KMS-11 (cell line): ENCODE data around the gene RASL10A.
A peak's percentile ranks its signal among the peaks of the same experiment; 100 is the strongest.

Experiments
- H2AFZ ChIP-seq: fragments of 200-600 bp; sonication (generic); 2 replicates; pipeline ENCODE4 v1.6.1; 2016; ENCODE audit warnings: antibody characterized with exemption, mixed run types, low read depth
- H3K27ac ChIP-seq: fragments of 200-600 bp; sonication (generic); 2 replicates; pipeline ENCODE4 v1.6.1; 2016; ENCODE audit warnings: mild to moderate bottlenecking, mixed run types
- H3K27me3 ChIP-seq: fragments of 200-600 bp; sonication (generic); 2 replicates; pipeline ENCODE4 v1.6.1; 2017; ENCODE audit warnings: mild to moderate bottlenecking, low read depth, mixed run types, moderate library complexity; ENCODE audit not compliant: insufficient read depth
- H3K36me3 ChIP-seq: fragments of 200-600 bp; sonication (generic); 2 replicates; pipeline ENCODE4 v1.6.1; 2017; ENCODE audit warnings: mild to moderate bottlenecking, mixed run types; ENCODE audit not compliant: insufficient read depth
- H3K4me1 ChIP-seq: fragments of 200-600 bp; sonication (generic); 2 replicates; pipeline ENCODE4 v1.6.1; 2016; ENCODE audit warnings: mild to moderate bottlenecking, low read depth, mixed run types; ENCODE audit not compliant: poor library complexity, severe bottlenecking
- H3K4me2 ChIP-seq: fragments of 200-600 bp; sonication (generic); 2 replicates; pipeline ENCODE4 v1.7.0; 2016; ENCODE audit warnings: mild to moderate bottlenecking, mixed run types
- H3K4me3 ChIP-seq: fragments of 200-600 bp; sonication (generic); IDR thresholded peaks from 2 replicates; pipeline ENCODE4 v1.6.1; 2017; ENCODE audit warnings: low read depth, low read length, mixed read lengths; ENCODE audit not compliant: insufficient read depth
- H3K79me2 ChIP-seq: fragments of 200-600 bp; sonication (generic); 2 replicates; pipeline ENCODE4 v1.6.1; 2016; ENCODE audit warnings: low read depth, mixed run types; ENCODE audit not compliant: insufficient read depth
- H3K9ac ChIP-seq: fragments of 200-600 bp; sonication (generic); 2 replicates; pipeline ENCODE4 v1.6.1; 2016; ENCODE audit warnings: mild to moderate bottlenecking, mixed run types
- H4K20me1 ChIP-seq: fragments of 200-600 bp; sonication (generic); 2 replicates; pipeline ENCODE4 v1.6.1; 2016; ENCODE audit warnings: mild to moderate bottlenecking, mixed run types; ENCODE audit not compliant: insufficient read depth
- CTCF ChIP-seq: fragments of 200-600 bp; sonication (generic); conservative IDR thresholded peaks from 2 replicates; pipeline ENCODE4 v1.6.1; 2017; ENCODE audit warnings: low read depth, mild to moderate bottlenecking, antibody characterized with exemption, low read length, moderate library complexity, mixed read lengths

RASL10A gene

DNA sequence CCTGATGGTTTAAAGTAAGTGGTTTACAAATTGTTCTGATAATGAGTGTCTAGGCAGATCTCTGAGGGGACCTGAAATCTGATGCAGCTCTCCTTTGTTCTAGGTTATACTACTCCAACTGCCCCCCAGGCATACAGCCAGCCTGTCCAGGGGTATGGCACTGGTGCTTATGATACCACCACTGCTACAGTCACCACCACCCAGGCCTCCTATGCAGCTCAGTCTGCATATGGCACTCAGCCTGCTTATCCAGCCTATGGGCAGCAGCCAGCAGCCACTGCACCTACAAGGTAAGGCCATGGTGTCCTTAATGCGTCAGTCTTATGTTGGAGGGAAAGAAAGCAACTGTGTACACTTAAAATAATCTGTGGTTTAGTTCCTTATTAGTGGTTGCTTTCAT is 37.6 kb downstream of the RASL10A start:
- H3K9ac ChIP-seq: no peak overlapping the region
- H3K4me2 ChIP-seq: no peak overlapping the region
- peaks cover 48% of the 10 kb centered on the region for H3K4me1 ChIP-seq
- H3K4me3 ChIP-seq: no peak overlapping the region
- H3K79me2 ChIP-seq: peaks cover 99% of the 10 kb centered on the region
- peak overlapping the region; percentile 5; the same call in 1 of the 2 replicates for H3K27ac ChIP-seq
- H4K20me1 ChIP-seq: peaks cover 57% of the 10 kb centered on the region
- H2AFZ ChIP-seq: no peak overlapping the region
- no peaks in the 10 kb centered on the region for H3K27me3 ChIP-seq
- TF ChIP-seq CTCF: no peak
- H3K36me3 ChIP-seq: peaks cover 36% of the 10 kb centered on the region; the same call in 1 of the 2 replicates

DNA sequence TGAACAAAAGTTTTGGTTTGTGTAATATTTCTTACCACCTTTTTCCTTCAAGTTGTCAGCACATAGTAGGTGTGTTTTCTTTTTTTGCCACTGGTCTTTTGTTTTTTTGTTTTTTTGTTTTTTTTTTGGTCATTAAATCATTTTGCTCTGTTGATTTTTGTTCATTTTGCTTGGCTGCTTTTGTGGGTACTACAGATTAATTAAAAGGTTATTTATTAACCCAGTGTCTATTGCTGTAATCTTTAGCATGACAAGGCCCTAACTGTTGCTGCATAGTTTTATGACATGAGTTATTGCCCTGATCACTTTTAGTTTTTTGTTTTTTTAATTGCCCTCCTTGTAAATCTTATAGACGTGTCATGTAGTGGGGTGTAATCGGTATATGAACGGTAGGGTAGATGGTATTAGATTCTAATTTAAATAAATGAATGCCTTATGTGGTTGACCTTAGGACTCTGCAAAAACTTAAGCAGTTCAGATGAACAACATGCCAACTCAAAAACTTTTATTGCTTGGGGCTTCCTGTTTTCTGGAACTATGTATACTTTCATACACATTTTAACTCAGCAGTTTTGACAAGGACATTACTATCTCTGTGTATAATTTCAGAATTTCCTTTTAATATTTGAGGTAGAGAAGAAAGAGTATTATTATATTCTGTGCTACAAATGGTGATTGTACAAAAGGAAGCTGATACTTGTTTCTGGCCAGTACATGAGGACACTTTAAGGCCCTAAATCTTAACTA is 39.5 kb downstream of the RASL10A start:
- H3K4me1 ChIP-seq: peaks cover 66% of the 10 kb centered on the region
- H3K27ac ChIP-seq: peak overlapping the region; percentile 3; the same call in 1 of the 2 replicates
- no peak for TF ChIP-seq CTCF
- H3K27me3 ChIP-seq: no peaks in the 10 kb centered on the region
- peak overlapping the region; percentile 6; the same call in 1 of the 2 replicates for H3K4me2 ChIP-seq
- no peak overlapping the region for H2AFZ ChIP-seq
- H4K20me1 ChIP-seq: peaks cover 75% of the 10 kb centered on the region
- H3K9ac ChIP-seq: no peak overlapping the region
- peaks cover 100% of the 10 kb centered on the region for H3K79me2 ChIP-seq
- H3K36me3 ChIP-seq: peaks cover 37% of the 10 kb centered on the region; the same call in 1 of the 2 replicates
- no peak overlapping the region for H3K4me3 ChIP-seq

DNA sequence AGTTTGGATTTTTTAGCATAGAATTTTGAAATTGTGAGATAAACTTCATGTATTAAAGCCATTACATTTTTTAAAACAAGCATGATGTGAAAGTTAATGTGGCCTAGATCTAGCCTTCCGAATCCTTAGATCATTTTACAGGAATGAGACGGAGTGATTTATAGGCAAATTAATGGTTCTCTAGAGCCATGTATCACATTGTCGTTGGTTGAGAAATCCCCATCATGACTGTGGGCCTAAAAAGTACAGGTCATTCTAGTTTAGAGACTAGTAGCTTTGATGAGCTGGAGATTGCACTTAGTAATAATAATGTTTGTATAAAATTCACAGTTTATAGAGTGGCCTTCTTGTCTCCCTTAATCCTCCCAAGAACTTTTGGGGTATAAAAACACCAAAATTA is 40.3 kb downstream of the RASL10A start:
- Histone ChIP-seq H3K36me3 (peaks cover 46% of the 10 kb centered on the region; the same call in 1 of the 2 replicates), H3K4me2 (no peak overlapping the region), H3K27ac (no peak overlapping the region), H2AFZ (no peak overlapping the region), H3K27me3 (no peaks in the 10 kb centered on the region), H3K9ac (no peak overlapping the region), H3K4me1 (peaks cover 74% of the 10 kb centered on the region), H3K4me3 (no peak overlapping the region), H3K79me2 (peaks cover 100% of the 10 kb centered on the region), H4K20me1 (peaks cover 81% of the 10 kb centered on the region)
- no peak for TF ChIP-seq CTCF

GRCh38 chr22:29272624-29273023 is 42.9 kb downstream of the RASL10A start:
- Histone ChIP-seq H3K4me2 (peak overlapping the region; percentile 5; the same call in 1 of the 2 replicates), H3K79me2 (peaks cover 98% of the 10 kb centered on the region), H3K27me3 (no peaks in the 10 kb centered on the region), H3K4me1 (peaks cover 70% of the 10 kb centered on the region), H4K20me1 (peaks cover 76% of the 10 kb centered on the region), H3K27ac (no peak overlapping the region), H2AFZ (no peak overlapping the region), H3K36me3 (peaks cover 36% of the 10 kb centered on the region; the same call in 1 of the 2 replicates), H3K9ac (no peak overlapping the region), H3K4me3 (no peak overlapping the region)
- no peak for TF ChIP-seq CTCF
